ENCODE results near the gene SLC9A3. TPM values are rescaled to one million over a fixed set of nuclear protein-coding genes. Genes with fewer than 3 reads are reported as not detected.

The SLC9A3 gene
- total RNA-seq, 6 experiments from 2014 or later: 0.63 to 1.00 (median 0.74) TPM

GRCh38 chr5:443239-444151 lies 80.8 kb downstream of the SLC9A3 start:
- peaks cover 18% of the 10 kb centered on the region for H3K36me3 Mint-ChIP-seq (ENCODE audit: low read depth)
- peak overlapping the region; percentile 97 for H3K4me3 Mint-ChIP-seq
- H3K27ac Mint-ChIP-seq: peak overlapping the region; percentile 55
- H3K9me3 Mint-ChIP-seq: no peaks in the 10 kb centered on the region
- TF ChIP-seq CTCF (IDR thresholded peaks at IDR 0.05): no peak
- peaks cover 15% of the 10 kb centered on the region for H3K27me3 Mint-ChIP-seq (ENCODE audit: insufficient read depth)
- H3K4me1 Mint-ChIP-seq (ENCODE audit: low read depth): peaks cover 35% of the 10 kb centered on the region
- DNase-seq: no peak

GRCh38 chr5:442335-443238 lies 81.7 kb downstream of the SLC9A3 start, which contains the start of gene EXOC3:
EXOC3 (plus strand) TSS chr5:443176; CDS start chr5:446206, 3,030 bp downstream.
- Mint-ChIP-seq H3K27ac (peak within 1 kb of the TSS; percentile 90), H3K4me1 (ENCODE audit: low read depth) (peaks cover 35% of the 10 kb centered on the region), H3K27me3 (ENCODE audit: insufficient read depth) (peaks cover 12% of the 10 kb centered on the region), H3K36me3 (ENCODE audit: low read depth) (peaks cover 15% of the 10 kb centered on the region), H3K9me3 (no peaks in the 10 kb centered on the region), H3K4me3 (peak within 1 kb of the TSS; percentile 97)
- no peak for TF ChIP-seq CTCF (IDR thresholded peaks at IDR 0.05)
- DNase-seq: peak; percentile 26

- DNase-seq: no peak
- Mint-ChIP-seq H3K27ac (peak overlapping the region; percentile 90), H3K4me3 (peak overlapping the region; percentile 97), H3K27me3 (ENCODE audit: insufficient read depth) (peaks cover 12% of the 10 kb centered on the region), H3K4me1 (ENCODE audit: low read depth) (peaks cover 35% of the 10 kb centered on the region), H3K9me3 (no peaks in the 10 kb centered on the region), H3K36me3 (ENCODE audit: low read depth) (peaks cover 14% of the 10 kb centered on the region)
- TF ChIP-seq CTCF (IDR thresholded peaks at IDR 0.05): no peak
Observed at GRCh38 chr5:441996-442334, 82.3 kb downstream of the SLC9A3 start.

- Mint-ChIP-seq H3K9me3 (no peaks in the 10 kb centered on the region), H3K4me3 (no peak overlapping the region), H3K4me1 (ENCODE audit: low read depth) (peaks cover 28% of the 10 kb centered on the region), H3K27me3 (ENCODE audit: insufficient read depth) (peaks cover 18% of the 10 kb centered on the region), H3K27ac (peak overlapping the region; percentile 7; the same call in 1 of the 2 replicates), H3K36me3 (ENCODE audit: low read depth) (peaks cover 10% of the 10 kb centered on the region)
- DNase-seq: no peak
- TF ChIP-seq CTCF (IDR thresholded peaks at IDR 0.05): no peak
Observed at GRCh38 chr5:440401-441201, 83.6 kb downstream of the SLC9A3 start.

GRCh38 chr5:439636-440035 lies 84.6 kb downstream of the SLC9A3 start:
- Mint-ChIP-seq H3K27me3 (ENCODE audit: insufficient read depth) (peaks cover 18% of the 10 kb centered on the region), H3K9me3 (no peaks in the 10 kb centered on the region), H3K4me3 (no peak overlapping the region), H3K27ac (no peak overlapping the region; the same call in 1 of the 2 replicates), H3K36me3 (ENCODE audit: low read depth) (peaks cover 13% of the 10 kb centered on the region), H3K4me1 (ENCODE audit: low read depth) (peaks cover 23% of the 10 kb centered on the region)
- DNase-seq: no peak
- TF ChIP-seq CTCF (IDR thresholded peaks at IDR 0.05): no peak
